SK-N-SH (cell line): ENCODE data around the gene IL20RB. TPM values are rescaled to one million over a fixed set of nuclear protein-coding genes. Genes with fewer than 3 reads are reported as not detected.

Experiments used
- CTCF ChIA-PET: fragments of 300-600, 350-600 bp; formaldehyde crosslinking; extraction: SDS; loops from one replicate; lab custom pipeline; 2021; lab: Yijun Ruan, JAX
- POLR2A ChIA-PET: fragments of 350-600 bp; sonication (Branson Sonifier 250); formaldehyde crosslinking; extraction: SDS; loops from one replicate; lab custom pipeline; 2020; ENCODE audit warnings: antibody characterized with exemption, inconsistent platforms; lab: Yijun Ruan, JAX
- DNase-seq: peaks from one replicate; pipeline ENCODE4 v3.0.0; 2012
- H2AFZ ChIP-seq: fragments of 200-600 bp; sonication (generic); 2 replicates; pipeline ENCODE4 v1.8.1; 2016; ENCODE audit warnings: antibody characterized with exemption, mild to moderate bottlenecking, low read depth
- H3F3A ChIP-seq: fragments of 200-600 bp; sonication (generic); replicated peaks from 2 replicates; pipeline ENCODE3; 2016; ENCODE audit warnings: antibody characterized with exemption, mild to moderate bottlenecking; ENCODE audit not compliant: insufficient read depth
- H3K27ac ChIP-seq, 2 experiments: fragments of 200-500 bp in 1 of 2; fragments of 200-600 bp in 1 of 2; sonication (Bioruptor generic) in 1 of 2; sonication (generic), shearing (Covaris generic) in 1 of 2; 2 replicates each; pipeline versions ENCODE4 v1.5.1 to v1.6.1; 2014 to 2016; ENCODE audit warnings: low read depth in 2 of 2, inconsistent platforms in 1 of 2, low read length in 1 of 2, mild to moderate bottlenecking in 1 of 2, mixed read lengths in 1 of 2
- H3K27me3 ChIP-seq: fragments of 200-600 bp; sonication (generic), shearing (Covaris generic); 2 replicates; pipeline ENCODE4 v1.6.1; 2016; ENCODE audit warnings: mixed run types; ENCODE audit not compliant: insufficient read depth
- H3K36me3 ChIP-seq, 2 experiments: fragments of 200-500 bp in 1 of 2; fragments of 200-600 bp in 1 of 2; sonication (Bioruptor generic) in 1 of 2; sonication (generic) in 1 of 2; replicated peaks in 1 of 2; 2 replicates each; pipeline versions ENCODE3 to v1.5.1; 2014 to 2016; ENCODE audit warnings: low read length in 1 of 2, mild to moderate bottlenecking in 1 of 2; ENCODE audit not compliant: insufficient read depth in 2 of 2, control insufficient read depth in 1 of 2
- H3K4me1 ChIP-seq, 2 experiments: fragments of 200-500 bp in 1 of 2; fragments of 200-600 bp in 1 of 2; sonication (Bioruptor generic) in 1 of 2; sonication (generic), shearing (Covaris generic) in 1 of 2; 2 replicates each; pipeline versions ENCODE4 v1.5.1 to v1.6.1; 2014 to 2016; ENCODE audit warnings: low read depth in 1 of 2, low read length in 1 of 2, mixed run types in 1 of 2; ENCODE audit not compliant: insufficient read depth in 2 of 2, control insufficient read depth in 1 of 2
- H3K4me2 ChIP-seq: fragments of 200-600 bp; sonication (generic), shearing (Covaris generic); 2 replicates; pipeline ENCODE4 v1.6.1; 2017; ENCODE audit warnings: mixed run types
- H3K4me3 ChIP-seq, 2 experiments: fragments of 200-500 bp in 1 of 2; fragments of 200-600 bp in 1 of 2; sonication (Bioruptor generic) in 1 of 2; sonication (generic), shearing (Covaris generic) in 1 of 2; 2 replicates each; pipeline versions ENCODE4 v1.5.1 to v1.8.1; 2014 to 2016; ENCODE audit warnings: low read depth in 2 of 2, inconsistent platforms in 1 of 2, low read length in 1 of 2, mild to moderate bottlenecking in 1 of 2, mixed read lengths in 1 of 2, moderate library complexity in 1 of 2
- H3K79me2 ChIP-seq: fragments of 200-600 bp; sonication (generic); 2 replicates; pipeline ENCODE4 v1.8.1; 2017; ENCODE audit warnings: mild to moderate bottlenecking; ENCODE audit not compliant: insufficient read depth
- H3K9ac ChIP-seq: fragments of 200-600 bp; sonication (generic); 2 replicates; pipeline ENCODE4 v1.6.1; 2017; ENCODE audit warnings: mixed run types
- H3K9me2 ChIP-seq: fragments of 200-600 bp; sonication (generic); 2 replicates; pipeline ENCODE4 v1.6.1; 2017; ENCODE audit warnings: mixed run types
- H3K9me3 ChIP-seq: fragments of 200-600 bp; sonication (generic); 2 replicates; pipeline ENCODE4 v1.6.1; 2017; ENCODE audit warnings: mixed run types, mild to moderate bottlenecking, moderate library complexity
- H4K20me1 ChIP-seq: fragments of 200-600 bp; sonication (generic); 2 replicates; pipeline ENCODE4 v1.6.1; 2017; ENCODE audit warnings: mild to moderate bottlenecking, mixed run types; ENCODE audit not compliant: insufficient read depth
- CHD2 ChIP-seq: fragments of 150-350 bp; IDR thresholded peaks from 2 replicates; pipeline ENCODE4 v1.6.1; 2018; ENCODE audit warnings: low read length; ENCODE audit not compliant: partially characterized antibody
- ELF1 ChIP-seq: IDR thresholded peaks from 2 replicates; pipeline ENCODE4 v1.4.0; 2012
- EP300 ChIP-seq, 2 experiments: IDR thresholded peaks; 2 replicates each; pipeline versions ENCODE4 v1.4.0 to v1.6.1; 2012; ENCODE audit warnings: borderline replicate concordance in 1 of 2, low read depth in 1 of 2, low read length in 1 of 2
- EZH2phosphoT487 ChIP-seq: fragments of 200-600 bp; sonication (generic); IDR thresholded peaks from 2 replicates; pipeline ENCODE4 v1.6.1; 2017; ENCODE audit warnings: low read depth, mixed run types, mild to moderate bottlenecking, antibody characterized with exemption, moderate library complexity, borderline replicate concordance
- GATA2 ChIP-seq: sonication (generic); formaldehyde crosslinking; IDR thresholded peaks from 2 replicates; pipeline ENCODE4 v1.5.0; 2020; ENCODE audit warnings: mild to moderate bottlenecking, missing genetic modification reagents
- JUND ChIP-seq: IDR thresholded peaks from 2 replicates; pipeline ENCODE4 v1.4.0; 2012
- MXI1 ChIP-seq: IDR thresholded peaks from 2 replicates; pipeline ENCODE4 v1.6.1; 2012; ENCODE audit warnings: mild to moderate bottlenecking, low read depth, low read length, improper control_type of control experiment
- POLR2AphosphoS5 ChIP-seq: IDR thresholded peaks from 2 replicates; pipeline ENCODE4 v1.6.1; 2012; ENCODE audit warnings: low read depth, low read length
- RCOR1 ChIP-seq: fragments of 150-350 bp; IDR thresholded peaks from 2 replicates; pipeline ENCODE4 v1.6.1; 2017; ENCODE audit warnings: antibody characterized with exemption, low read length
- SMC3 ChIP-seq: IDR thresholded peaks from 2 replicates; pipeline ENCODE4 v1.6.1; 2012; ENCODE audit warnings: low read depth, low read length, improper control_type of control experiment
- TEAD4 ChIP-seq: IDR thresholded peaks from 2 replicates; pipeline ENCODE4 v1.4.0; 2012; ENCODE audit warnings: mild to moderate bottlenecking, borderline replicate concordance; ENCODE audit not compliant: insufficient read depth
- WGBS: methylation state at CpG from one replicate; pipeline ENCODE4 v1.1.6; 2017; ENCODE audit warnings: low lambda C conversion rate; 5-methylcytosine and 5-hydroxymethylcytosine counted together
- polyA plus RNA-seq, 3 experiments: library from polyadenylated mRNA; depleted of rRNA; stranded (reverse); fragments of >200 nt; gene quantifications; 2 replicates each; pipeline ENCODE4 v1.2.3, GENCODE V29; 2012
- TF ChIP-seq, protein P1 (sequence below): IDR thresholded peaks from 2 replicates; pipeline ENCODE4 v1.4.0; 2012; ENCODE audit warnings: low read depth, borderline replicate concordance
- TF ChIP-seq, protein P2 (sequence below): IDR thresholded peaks from 2 replicates; pipeline ENCODE4 v1.4.0; 2012; ENCODE audit warnings: low read depth
- TF ChIP-seq, protein P3 (sequence below): fragments of 150-350 bp; IDR thresholded peaks from 2 replicates; pipeline ENCODE4 v1.6.1; 2016; ENCODE audit warnings: mild to moderate bottlenecking, low read depth, low read length

Gene IL20RB
- polyA plus RNA-seq, 1 of the 3 experiments (the other 2 are of a cell fraction), result 0.58 TPM

DNA sequence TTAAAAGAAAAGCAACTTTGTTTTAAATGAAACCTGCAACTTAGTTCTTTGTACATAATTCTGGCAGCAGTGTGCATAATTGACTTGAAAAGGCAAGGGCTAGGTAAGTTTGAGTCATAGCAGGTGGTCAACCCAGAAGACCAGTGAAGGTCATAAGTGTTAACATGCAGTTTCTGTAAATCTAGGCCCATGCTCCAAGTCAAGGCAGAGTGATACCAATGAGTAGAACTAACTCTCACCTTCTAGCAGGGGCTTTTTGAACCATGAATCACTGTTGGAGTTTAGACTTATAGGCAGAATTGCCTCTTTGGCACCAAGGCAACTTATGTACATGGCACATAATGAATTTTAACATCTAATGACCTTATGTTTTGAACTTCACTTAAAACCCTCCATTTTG is 29.5 kb upstream of the IL20RB start:
- Histone ChIP-seq H3K27me3 (no peaks in the 10 kb centered on the region), H3F3A (peaks cover 9% of the 10 kb centered on the region), H3K36me3 (peaks cover 13 to 26% of the 10 kb centered on the region in 2 experiments), H4K20me1 (0 out of 2 replicates have a peak, but pooled peaks cover 6% of the 10 kb centered on the region), H3K9me2 (0 out of 2 replicates have a peak, but pooled peaks cover 2% of the 10 kb centered on the region), H3K9ac (no peak overlapping the region), H3K4me3 (no peak overlapping the region), H3K4me2 (no peak overlapping the region), H2AFZ (no peak overlapping the region), H3K79me2 (peaks cover 32% of the 10 kb centered on the region), H3K27ac (no peak overlapping the region)
- no peak for DNase-seq
- POLR2A ChIA-PET, result no interaction called here
- CTCF ChIA-PET, result no interaction called here
- TF ChIP-seq, protein P1, sequence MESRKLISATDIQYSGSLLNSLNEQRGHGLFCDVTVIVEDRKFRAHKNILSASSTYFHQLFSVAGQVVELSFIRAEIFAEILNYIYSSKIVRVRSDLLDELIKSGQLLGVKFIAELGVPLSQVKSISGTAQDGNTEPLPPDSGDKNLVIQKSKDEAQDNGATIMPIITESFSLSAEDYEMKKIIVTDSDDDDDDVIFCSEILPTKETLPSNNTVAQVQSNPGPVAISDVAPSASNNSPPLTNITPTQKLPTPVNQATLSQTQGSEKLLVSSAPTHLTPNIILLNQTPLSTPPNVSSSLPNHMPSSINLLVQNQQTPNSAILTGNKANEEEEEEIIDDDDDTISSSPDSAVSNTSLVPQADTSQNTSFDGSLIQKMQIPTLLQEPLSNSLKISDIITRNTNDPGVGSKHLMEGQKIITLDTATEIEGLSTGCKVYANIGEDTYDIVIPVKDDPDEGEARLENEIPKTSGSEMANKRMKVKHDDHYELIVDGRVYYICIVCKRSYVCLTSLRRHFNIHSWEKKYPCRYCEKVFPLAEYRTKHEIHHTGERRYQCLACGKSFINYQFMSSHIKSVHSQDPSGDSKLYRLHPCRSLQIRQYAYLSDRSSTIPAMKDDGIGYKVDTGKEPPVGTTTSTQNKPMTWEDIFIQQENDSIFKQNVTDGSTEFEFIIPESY, result no peak
- TF ChIP-seq GATA2 (no peak), JUND (no peak), ELF1 (no peak), POLR2AphosphoS5 (no peak), MXI1 (no peak), EP300 (IDR thresholded peaks at IDR 0.05; ENCODE audit: borderline replicate concordance in 1 of 2, low read depth in 1 of 2, low read length in 1 of 2) (no peak), SMC3 (no peak), CHD2 (no peak), EZH2phosphoT487 (no peak), TEAD4 (no peak)
- TF ChIP-seq, protein P2, sequence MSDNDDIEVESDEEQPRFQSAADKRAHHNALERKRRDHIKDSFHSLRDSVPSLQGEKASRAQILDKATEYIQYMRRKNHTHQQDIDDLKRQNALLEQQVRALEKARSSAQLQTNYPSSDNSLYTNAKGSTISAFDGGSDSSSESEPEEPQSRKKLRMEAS, result no peak
- TF ChIP-seq, protein P3, sequence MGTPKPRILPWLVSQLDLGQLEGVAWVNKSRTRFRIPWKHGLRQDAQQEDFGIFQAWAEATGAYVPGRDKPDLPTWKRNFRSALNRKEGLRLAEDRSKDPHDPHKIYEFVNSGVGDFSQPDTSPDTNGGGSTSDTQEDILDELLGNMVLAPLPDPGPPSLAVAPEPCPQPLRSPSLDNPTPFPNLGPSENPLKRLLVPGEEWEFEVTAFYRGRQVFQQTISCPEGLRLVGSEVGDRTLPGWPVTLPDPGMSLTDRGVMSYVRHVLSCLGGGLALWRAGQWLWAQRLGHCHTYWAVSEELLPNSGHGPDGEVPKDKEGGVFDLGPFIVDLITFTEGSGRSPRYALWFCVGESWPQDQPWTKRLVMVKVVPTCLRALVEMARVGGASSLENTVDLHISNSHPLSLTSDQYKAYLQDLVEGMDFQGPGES, result no peak
- TF ChIP-seq, all 33 proteins: peak for 0
- no peaks in the 10 kb centered on the region for H3K9me3 ChIP-seq
- peaks cover 0 to 3% of the 10 kb centered on the region in 2 experiments; a peak in 1 of 4 replicates for H3K4me1 ChIP-seq

DNA sequence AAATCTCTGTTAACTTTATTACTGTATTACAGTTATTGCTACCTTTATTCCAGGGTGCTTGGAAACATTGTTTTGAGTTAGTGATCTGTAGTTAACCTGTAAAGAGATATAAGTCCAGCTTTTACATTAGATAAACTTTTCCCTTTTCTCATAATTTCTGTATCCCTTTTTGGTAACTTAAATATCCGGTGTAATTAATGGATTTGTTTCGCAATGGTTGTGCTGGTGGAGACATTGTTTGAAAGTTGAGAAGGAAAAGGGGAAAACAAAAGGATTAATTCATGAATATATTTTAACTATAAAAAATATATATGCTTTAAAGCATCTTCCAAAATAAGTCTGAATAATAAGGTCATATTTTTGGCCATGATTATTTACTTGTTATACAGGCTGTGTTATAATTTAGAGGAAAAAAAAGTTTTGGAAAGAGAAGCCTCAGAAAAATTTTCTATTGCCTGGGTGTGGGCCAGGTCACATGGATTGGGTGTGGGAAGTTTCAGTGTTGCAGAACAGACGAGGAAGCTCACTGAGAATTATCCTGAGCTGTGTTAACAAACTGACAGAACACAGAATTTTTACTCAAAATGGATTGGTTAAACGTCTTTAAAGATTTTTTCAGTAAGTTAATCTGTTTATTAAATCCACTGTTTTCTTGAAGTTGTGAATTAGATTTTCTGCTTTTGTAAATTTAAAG is 27.7 kb upstream of the IL20RB start:
- H3K9me2 ChIP-seq, result 0 out of 2 replicates have a peak, but pooled peaks cover 2% of the 10 kb centered on the region
- no peak for TF ChIP-seq RCOR1
- H3K9me3 ChIP-seq, result no peaks in the 10 kb centered on the region
- peaks cover 5% of the 10 kb centered on the region for H3F3A ChIP-seq
- ChIA-PET CTCF (interaction anchor here (0.7 to 1.2 kb wide), 2 partner anchors 22 to 614 kb away, joined by 3 read pairs; no protein-coding TSS in a partner anchor), POLR2A (no interaction called here)
- no peak overlapping the region for H3K27ac ChIP-seq
- 0 out of 2 replicates have a peak, but pooled peaks cover 6% of the 10 kb centered on the region for H4K20me1 ChIP-seq
- WGBS, result 77% methylated on average over 4 of the region's 4 CpGs
- no peak for DNase-seq
- no peak overlapping the region for H2AFZ ChIP-seq
- H3K79me2 ChIP-seq, result peaks cover 24% of the 10 kb centered on the region
- no peak overlapping the region for H3K9ac ChIP-seq
- H3K4me1 ChIP-seq, result peaks cover 0 to 3% of the 10 kb centered on the region in 2 experiments; a peak in 1 of 4 replicates
- no peak overlapping the region for H3K4me3 ChIP-seq
- H3K36me3 ChIP-seq, result peaks cover 13 to 32% of the 10 kb centered on the region in 2 experiments
- H3K27me3 ChIP-seq, result no peaks in the 10 kb centered on the region
- H3K4me2 ChIP-seq, result no peak overlapping the region
